Femur (tissue), 1 donor: ENCODE data around the gene DPP6.
"Not testable (repeated sequence)": the region's sequence is repeated elsewhere in the genome, so short reads cannot be mapped to it uniquely, and the experiment has no call there.

Experiments used
- DNase-seq: peaks from one replicate; pipeline ENCODE4 v3.0.0-alpha.2; 2017

The DPP6 gene

DNA sequence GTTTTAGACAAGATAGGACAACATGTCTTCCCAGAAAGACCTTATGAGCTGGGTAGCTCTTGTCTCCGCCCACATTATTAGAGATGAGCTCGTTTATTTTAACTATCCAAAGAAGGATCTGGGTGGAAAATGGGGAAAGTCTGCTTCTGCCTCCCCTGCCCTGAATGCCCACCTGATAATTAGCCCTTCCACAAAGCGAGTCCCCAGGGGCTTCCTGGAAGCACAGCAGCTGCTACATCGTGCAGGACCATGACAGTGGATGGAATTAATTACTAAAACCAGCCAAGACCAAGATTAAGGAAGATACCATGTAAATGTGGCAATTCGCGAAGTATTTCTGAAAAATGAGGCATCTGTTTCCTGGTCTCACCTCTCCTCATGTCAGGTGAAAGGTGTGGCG lies 576.4 kb downstream of the DPP6 start:
- DNase-seq = no peak

- DNase-seq = no peak
Observed at GRCh38 chr7:154631162-154631561, 579.0 kb downstream of the DPP6 start.

DNA sequence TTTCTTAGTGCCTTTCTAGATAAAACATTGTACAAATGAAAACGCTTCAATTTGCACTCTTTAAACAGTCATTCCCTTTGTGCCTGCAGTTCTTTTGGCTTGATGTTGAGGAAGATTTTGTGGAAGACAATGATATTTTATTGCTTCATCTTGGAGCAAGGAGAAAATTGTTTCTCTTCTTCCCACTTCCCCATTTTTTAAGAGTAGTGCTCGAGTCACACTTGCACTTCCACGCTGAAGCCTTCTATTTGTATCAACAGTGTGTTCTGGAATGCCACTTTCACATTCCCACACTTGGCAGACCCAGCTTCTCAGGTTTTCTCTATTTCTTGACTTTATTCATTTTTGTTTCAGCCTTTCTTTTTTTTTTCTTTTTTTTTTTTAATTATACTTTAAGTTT lies 581.4 kb downstream of the DPP6 start:
- DNase-seq = no peak

DNA sequence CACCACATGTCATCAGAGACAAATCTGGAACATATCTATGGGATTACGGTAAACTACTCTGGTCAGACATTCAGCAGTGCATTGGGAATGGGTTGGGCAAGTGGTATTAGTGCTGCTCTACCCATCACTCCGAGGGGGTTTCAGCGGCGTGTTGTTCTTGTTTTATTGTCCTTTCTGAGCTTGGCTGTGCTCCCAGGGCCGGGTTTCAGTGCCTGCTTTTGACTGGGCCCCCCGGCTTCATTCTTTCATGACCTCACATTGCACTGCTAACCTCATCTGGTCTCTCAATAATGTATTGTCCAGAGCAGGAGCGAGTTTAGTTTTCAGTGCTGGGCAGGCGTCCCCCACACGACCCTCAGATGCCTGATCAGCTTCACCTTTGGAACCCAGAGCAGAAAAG lies 586.1 kb downstream of the DPP6 start:
- no peak for DNase-seq

DNA sequence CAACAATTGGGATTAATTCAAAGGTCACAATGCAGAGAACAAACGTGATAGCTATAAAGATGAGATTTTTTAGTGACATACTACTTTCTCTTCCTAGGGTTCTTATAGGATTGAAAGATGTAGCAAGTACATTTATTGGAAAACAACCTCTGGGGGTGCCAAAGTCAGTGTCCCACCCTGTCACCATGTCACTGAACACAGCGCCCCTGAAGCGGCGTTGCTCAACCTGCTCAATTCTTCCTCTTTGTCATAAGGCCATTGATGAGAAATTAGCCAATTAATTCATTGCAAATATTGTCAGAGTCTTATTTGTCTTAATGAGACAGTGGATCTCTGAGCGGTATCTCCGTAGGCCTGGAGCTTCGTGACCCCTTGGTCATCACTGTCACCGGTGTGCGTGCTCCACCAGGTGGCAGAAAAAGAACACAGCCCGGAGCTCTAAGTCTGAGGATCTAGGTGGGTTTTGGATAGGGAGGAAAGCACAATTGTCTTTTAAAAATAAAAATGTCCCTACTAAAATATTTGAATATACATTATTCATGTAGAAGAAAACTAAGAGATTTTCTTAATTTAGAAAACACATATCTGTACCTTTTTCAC lies 588.2 kb downstream of the DPP6 start:
- no peak for DNase-seq

- no peak for DNase-seq
Observed at GRCh38 chr7:154640917-154641316, 588.7 kb downstream of the DPP6 start.

DNA sequence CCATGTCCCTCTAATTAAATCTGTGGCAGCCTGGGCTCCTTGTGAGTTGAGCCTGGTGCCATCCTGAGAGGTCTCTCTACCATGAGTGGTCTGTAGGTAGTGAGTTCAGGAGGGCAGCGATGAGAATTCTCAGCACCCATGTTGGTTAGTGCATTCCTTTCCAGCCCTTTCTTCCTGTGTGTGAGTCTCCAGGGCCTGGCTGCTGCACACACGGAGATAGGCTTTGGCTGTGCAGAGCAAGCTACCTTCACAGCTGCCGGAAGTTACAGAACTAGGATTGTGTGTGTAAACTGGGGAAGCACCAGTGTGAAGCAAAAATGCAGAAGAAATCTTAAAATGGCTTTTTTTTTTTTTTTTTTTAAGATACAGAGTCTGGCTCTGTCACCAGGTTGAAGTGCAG lies 592.2 kb downstream of the DPP6 start:
- no peak for DNase-seq

- no peak for DNase-seq
Observed at GRCh38 chr7:154646126-154647013, 594.2 kb downstream of the DPP6 start.

- no peak for DNase-seq
Observed at GRCh38 chr7:154647625-154648024, 595.4 kb downstream of the DPP6 start.

DNA sequence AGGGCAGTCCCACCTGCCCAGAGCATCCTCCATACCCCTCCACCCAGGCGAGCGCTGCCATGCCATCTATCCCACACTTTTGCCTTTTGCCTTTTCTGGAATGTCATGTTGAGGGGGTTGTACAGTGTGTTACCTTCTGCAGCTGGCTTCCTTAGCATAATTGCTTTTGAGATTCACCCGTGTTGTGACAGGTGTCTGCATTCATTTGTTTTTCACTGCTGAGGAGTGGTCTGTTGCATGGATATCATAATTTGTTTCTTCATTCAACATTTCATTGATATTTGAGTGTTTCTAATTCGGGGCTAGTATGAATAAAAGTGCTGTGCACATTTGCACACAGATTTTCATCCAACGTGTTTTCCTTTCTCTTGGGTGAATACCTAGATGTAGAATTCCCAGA lies 596.8 kb downstream of the DPP6 start:
- DNase-seq = no peak

- no peak for DNase-seq
Observed at GRCh38 chr7:154649434-154649833, 597.2 kb downstream of the DPP6 start.

GRCh38 chr7:154650275-154650674 lies 598.1 kb downstream of the DPP6 start:
- DNase-seq = no peak

DNA sequence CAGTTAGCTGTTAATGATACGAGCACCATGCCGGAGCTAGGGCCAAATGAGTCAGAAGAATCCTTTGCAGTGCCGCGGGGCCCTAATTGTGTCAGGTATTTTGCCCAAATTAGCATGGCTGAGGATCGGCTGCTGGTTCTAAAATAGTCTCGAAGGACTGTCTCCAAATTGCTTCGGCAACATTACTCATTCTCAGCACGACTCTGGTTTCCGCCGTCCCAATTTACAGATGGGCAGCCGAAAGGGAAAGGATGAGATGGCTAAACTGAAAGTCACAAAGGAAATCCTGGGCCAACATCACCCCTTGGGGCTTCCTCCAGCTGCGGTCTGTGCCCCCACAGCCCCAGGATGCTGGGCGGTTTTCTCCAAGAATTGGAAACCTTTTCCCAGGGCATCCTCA lies 599.3 kb downstream of the DPP6 start:
- DNase-seq = no peak

DNA sequence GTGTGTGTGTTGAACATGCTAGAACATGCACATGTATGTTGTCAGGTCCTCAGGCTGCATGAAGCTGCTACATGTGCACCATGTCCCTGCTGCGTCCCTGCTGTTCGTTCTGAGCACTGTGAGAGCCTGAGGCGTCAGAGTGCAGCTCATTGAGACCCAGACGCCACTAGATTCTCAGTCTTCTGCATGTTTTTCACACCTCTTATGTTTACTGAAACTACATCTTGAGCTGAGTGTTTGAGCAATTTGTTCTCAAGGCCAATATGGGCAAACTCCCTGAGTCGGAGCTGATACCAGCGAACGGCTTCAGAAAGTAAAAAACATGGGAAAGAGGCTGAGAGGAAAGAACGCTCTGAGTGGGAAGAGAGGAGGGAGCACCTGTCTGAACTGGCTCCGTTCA lies 600.4 kb downstream of the DPP6 start:
- DNase-seq = no peak

- no peak for DNase-seq
Observed at GRCh38 chr7:154653281-154653680, 601.1 kb downstream of the DPP6 start.

- no peak for DNase-seq
Observed at GRCh38 chr7:154656618-154657017, 604.4 kb downstream of the DPP6 start.

GRCh38 chr7:154666768-154667167 lies 614.6 kb downstream of the DPP6 start:
- no peak for DNase-seq

DNA sequence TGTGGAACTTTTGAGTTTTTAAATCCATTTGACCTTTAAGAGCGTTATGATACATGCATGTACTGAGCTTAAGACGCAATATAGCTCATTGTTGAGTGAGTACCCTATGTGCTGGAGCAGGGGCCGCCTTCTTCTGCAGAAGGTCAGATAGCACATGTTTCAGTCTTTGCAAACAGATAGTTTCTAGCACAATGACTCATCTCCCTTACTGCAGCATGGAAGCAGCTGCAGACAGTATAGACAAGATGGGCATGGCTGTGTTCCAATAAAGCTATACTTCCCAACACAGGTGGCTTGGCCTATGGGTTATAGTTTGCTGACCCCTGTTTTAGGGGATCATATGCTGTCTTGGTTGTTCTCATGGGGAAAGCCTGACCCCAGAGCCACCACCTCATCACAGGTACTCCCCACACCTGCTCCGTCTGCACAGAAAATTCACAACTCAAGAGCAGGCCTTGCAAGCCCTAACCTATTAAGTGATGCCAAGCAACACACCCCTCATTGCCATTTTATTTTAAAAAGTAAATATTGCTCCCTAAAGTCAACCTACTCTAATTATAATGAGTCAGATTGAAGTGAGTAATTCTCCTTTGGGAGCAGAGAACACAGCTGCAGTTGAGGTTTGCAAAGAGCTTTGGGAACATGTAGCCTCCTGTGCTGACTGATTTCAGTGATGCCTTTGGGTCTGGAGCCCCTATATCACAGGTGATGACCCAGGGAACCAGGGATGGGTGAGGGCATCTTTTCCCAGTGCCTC lies 620.6 kb downstream of the DPP6 start:
- DNase-seq = no peak

DNA sequence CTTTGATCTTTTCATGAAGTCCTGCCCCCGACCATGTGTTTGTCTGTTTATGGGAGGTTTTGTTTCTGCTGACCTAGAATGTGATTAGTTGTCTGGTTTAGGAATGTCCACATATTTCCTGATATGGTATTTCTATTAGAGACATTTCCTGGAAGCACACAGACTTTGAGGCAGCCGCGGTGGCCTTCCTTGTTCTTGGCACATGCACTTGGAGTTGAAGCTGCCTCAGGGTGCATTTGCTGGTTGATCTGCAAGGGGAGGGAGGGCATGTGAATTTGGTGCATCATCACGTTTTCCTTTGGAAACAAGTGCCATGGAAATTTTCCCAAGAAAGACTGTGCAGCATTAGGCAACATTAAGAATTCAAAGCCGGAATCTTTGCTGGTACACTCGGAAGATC lies 622.0 kb downstream of the DPP6 start:
- DNase-seq = no peak

- DNase-seq = no peak
Observed at GRCh38 chr7:154675560-154675959, 623.4 kb downstream of the DPP6 start.

GRCh38 chr7:154676033-154676421 lies 623.8 kb downstream of the DPP6 start:
- DNase-seq = not testable (repeated sequence)

- DNase-seq = no peak
Observed at GRCh38 chr7:154676422-154677073, 624.4 kb downstream of the DPP6 start.

- DNase-seq = no peak
Observed at GRCh38 chr7:154677454-154677853, 625.3 kb downstream of the DPP6 start.
